Skin epidermis (tissue), 12 donors: ENCODE measurements around the gene SRGAP3.
"Not testable (repeated sequence)": the region's sequence is repeated elsewhere in the genome, so short reads cannot be mapped to it uniquely, and the experiment has no call there.

Source experiments
- H3K27ac ChIP-seq, 21 experiments: fragments of 200-600 bp; sonication (generic) in 11 of 21; one replicate each; pipeline ENCODE4 v1.5.0; 2020; ENCODE audit warnings: mild to moderate bottlenecking in 3 of 21, inconsistent platforms in 2 of 21, moderate library complexity in 2 of 21
- H3K4me3 ChIP-seq, 7 experiments: fragments of 200-600 bp; sonication (generic) in 2 of 7; one replicate each; pipeline ENCODE4 v1.5.0; 2020; ENCODE audit warnings: inconsistent platforms in 2 of 7, mild to moderate bottlenecking in 2 of 7, moderate library complexity in 1 of 7

Gene SRGAP3

DNA sequence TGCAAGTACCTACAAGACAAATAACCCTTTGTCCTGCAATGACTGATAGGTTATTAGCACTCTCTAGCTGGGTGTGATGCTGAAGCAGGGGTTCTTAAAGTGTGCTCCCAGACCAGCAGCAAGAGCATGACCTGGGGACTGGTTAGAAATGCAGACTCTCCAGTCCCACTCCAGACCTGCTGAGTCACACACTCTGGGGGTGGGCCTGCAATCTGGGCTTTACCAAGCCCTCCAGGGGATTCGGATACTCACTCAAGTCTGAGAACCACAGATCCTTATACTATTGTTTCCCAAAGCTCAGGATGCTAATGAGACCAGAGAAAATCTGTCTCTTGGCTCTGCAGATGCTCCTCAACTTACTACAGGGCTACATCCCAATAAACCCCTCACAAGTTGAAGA, 144.0 kb downstream of the SRGAP3 start:
- Histone ChIP-seq H3K4me3 (no peak overlapping the region), H3K27ac (no peak overlapping the region)

- Histone ChIP-seq H3K27ac (no peak overlapping the region), H3K4me3 (no peak overlapping the region)
Measured at GRCh38 chr3:9104121-9104520, 145.3 kb downstream of the SRGAP3 start.

GRCh38 chr3:9102240-9102981, 147.0 kb downstream of the SRGAP3 start:
- H3K4me3 ChIP-seq: no peak overlapping the region
- H3K27ac ChIP-seq: no peak overlapping the region

DNA sequence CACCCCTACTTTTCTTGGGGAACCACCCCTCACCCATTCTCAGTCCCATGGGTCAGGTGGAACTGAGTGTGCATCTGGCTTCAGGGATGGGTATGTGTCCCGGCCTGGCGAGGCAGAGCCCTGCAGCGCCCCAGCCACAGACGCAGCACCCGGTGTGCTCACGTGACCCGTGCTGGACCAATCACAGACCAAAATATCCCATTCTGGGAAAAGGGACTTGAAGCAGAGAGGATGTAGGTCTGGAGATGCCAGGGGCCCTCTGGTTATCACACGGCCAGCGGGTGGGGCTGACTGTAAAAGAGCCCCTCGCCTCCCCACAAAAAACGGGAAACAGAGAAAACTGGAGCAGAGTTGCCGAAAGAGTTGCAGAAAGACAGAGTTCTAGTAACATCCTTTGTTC, 148.2 kb downstream of the SRGAP3 start:
- H3K27ac ChIP-seq: no peak overlapping the region
- H3K4me3 ChIP-seq: no peak overlapping the region

GRCh38 chr3:9100513-9100894, 148.9 kb downstream of the SRGAP3 start:
- no peak overlapping the region for H3K4me3 ChIP-seq
- no peak overlapping the region for H3K27ac ChIP-seq

DNA sequence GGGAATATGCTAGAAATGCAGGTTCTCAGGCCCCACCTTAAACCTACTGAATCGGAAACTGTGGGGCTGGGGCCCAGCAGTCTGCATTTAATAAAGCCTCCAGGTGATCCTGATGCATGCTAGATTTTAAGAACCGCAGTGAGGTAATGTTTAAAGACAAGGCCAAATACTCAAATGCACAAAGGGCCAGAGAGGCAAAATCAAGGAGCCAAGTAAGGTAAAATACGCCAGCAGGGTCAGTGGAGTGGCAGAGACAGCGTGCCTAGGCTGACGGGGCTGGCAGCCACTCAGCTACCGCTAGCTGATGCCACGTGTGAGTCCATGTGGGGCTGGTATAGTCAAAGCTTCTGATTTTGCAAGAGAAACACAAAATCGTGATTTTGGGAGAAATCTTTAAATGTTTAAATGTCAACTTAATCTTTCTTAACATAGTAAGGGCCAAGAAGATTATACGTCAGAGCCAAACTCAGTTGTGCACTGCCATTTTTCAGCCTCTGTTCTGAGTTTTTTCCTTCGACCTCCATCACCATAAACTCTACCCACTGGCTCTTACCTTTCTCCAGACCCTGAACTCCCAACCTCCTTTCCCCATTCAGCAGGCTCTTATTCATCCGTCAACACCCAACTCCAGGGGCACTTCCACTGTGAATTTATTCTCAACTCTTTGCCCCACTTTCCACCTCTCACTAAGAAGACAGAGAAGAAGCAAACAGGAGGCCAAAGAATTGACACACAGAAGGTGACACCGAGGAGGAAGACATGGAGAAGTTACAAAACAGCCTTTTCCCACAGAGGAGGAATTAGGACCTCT, 149.5 kb downstream of the SRGAP3 start:
- Histone ChIP-seq H3K27ac (no peak overlapping the region), H3K4me3 (no peak overlapping the region)

GRCh38 chr3:9098716-9099675, 150.4 kb downstream of the SRGAP3 start:
- Histone ChIP-seq H3K27ac (no peak overlapping the region), H3K4me3 (no peak overlapping the region)

DNA sequence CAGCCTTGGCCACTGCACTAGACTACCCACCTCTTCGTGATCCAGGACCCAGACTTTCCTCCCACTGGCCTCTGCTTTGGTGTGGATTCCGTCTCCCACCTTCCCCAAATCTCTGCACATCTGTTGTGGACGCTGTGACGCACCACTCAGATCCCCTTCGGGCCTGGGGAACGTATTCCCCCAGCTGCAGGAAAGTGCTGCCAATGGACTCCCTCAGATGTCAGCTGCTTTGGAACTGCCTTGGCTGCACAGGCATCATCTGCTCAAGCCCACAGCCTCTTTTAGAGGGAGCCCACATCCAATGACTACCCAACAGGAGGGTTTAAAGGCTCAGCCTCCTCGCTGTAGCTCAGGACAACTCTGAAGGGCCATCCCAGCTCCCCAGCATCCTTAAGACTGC, 152.0 kb downstream of the SRGAP3 start:
- H3K4me3 ChIP-seq: no peak overlapping the region
- H3K27ac ChIP-seq: no peak overlapping the region

DNA sequence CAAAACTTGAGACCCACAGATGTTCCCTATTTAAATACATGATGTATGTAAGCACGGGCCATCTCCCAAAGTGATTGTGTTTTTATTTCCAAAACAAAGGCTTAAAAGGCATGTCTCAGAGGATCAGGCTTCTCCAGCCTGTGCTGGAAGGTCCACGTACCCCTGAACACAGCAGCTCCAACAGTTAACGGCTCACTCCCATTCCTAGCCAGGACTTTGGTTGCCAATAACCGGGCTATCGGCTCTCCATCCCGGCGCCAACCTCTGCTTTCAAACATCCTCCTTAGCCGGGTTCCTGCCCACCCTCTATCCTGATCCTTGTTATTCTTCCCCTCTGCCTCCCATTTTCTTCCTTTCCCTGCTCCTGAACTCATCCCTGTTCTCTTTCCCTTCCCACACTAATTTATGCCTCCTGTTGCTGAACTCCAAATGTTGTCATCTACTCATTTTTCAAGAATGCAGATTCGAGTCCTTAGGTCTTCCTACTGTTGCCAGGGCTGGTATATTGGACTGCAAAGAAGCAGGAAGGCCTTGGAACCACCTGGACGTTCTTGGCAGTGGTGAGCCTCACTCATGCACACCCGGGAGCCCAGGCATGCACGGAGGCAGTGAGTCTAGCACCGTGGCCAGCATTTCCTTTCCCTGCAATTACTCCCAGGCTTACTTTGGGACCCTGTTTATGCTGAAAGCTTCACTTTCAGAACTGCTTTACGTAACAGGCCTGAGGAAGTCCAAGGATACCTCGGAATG, 157.8 kb downstream of the SRGAP3 start:
- no peak overlapping the region for H3K4me3 ChIP-seq
- no peak overlapping the region for H3K27ac ChIP-seq

DNA sequence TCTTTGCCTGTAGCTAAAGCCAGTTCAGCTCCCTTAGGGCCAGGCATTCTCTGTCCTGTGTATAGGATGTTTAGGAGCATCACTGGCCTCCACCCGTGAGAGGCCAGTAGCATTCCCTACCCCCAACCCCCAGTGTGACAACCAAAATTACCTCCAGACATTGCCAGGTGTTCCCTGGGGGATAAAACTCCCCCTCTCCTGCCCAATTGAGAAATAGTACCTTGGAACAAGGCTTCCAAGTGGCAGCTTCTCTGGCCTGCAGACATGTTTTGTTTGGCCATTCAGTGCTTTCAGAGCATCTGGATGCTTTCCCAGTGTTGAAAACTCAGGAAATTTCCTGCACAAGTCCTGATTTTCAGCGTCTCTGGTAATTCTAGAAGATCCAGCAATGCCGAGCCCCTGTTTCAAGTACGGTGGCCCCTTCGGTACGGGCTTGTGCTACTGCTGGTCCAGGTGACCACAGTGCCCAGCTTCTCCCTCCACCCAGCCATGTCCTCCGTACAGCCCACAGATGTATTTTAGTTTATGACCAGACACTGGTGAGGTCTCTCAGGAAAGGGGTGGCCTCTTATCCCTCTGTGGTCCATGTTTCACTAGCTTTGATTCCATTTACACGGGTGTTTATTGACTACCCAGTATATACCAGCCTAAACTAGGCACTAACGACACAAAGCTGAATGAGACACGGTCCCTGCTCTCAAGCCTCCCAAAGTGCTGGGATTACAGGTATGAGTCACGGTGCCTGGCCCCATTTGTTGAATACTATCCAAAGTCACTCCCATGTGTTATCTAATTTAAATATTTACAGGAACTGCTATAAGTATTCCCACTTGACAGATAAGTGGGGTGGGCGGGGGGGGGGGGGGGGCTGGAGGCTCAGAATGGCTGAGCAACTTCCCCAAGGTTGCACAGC, 160.7 kb downstream of the SRGAP3 start:
- H3K27ac ChIP-seq: peak overlapping the region in 2 of 21 experiments; percentile 4 to 10
- no peak overlapping the region for H3K4me3 ChIP-seq

GRCh38 chr3:9087831-9088413, 161.5 kb downstream of the SRGAP3 start:
- no peak overlapping the region for H3K4me3 ChIP-seq
- peak overlapping the region in 2 of 21 experiments; percentile 4 to 10 for H3K27ac ChIP-seq

- H3K27ac ChIP-seq, H3K4me3 ChIP-seq: not testable (repeated sequence)
Measured at GRCh38 chr3:9085428-9085827, 164.0 kb downstream of the SRGAP3 start.

DNA sequence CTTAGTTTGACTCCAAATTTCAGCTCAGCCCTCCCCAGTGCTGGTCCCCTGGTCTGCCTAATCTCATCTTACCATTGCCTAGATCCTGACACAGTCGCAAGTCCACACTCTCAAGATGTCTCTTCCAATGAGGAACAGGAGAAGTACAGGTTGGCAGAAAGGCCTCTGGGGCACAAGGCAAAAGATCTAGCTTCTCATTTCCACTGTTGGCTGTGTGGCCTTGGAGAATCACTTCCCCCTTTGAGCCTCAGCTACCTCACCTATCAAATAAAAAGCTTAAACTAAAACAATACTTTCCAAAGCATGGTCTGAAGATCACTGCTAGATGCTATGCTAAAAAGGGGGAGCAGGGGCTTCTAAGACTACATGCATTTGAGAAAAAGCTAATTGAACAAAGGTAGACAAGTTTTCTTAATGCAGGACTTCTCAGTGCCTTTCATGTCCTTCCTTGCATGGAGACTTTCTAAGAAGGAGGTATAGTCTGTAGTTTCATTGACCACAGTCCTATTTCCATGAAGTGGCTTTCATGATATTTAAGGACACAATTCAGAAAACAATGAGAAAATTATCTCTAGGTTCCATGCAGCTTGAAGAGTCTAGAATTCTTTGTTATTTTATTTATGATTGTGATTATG, 168.1 kb downstream of the SRGAP3 start:
- H3K27ac ChIP-seq: no peak overlapping the region
- H3K4me3 ChIP-seq: no peak overlapping the region

- no peak overlapping the region for H3K4me3 ChIP-seq
Measured at GRCh38 chr3:9080163-9080562, 169.3 kb downstream of the SRGAP3 start.

DNA sequence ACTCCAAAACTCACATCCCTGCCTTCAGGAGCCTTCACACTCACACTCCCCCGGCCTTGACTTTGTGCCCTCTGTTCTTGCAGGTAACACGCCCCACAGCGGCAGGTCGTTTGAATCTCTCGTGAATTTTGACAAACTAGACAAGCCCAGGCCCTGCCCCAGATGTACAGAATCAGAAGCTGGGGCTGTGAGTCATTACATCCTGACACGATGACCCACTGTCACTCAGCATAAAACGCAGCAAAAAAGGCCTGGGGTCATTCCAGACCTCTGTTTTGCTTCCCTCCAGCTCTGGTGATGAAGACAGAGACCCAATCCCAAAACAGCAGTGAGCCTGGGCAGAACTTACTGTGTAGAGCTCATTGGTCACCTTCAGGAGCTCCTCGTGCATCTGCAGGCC, 169.8 kb downstream of the SRGAP3 start:
- H3K4me3 ChIP-seq: no peak overlapping the region
- no peak overlapping the region for H3K27ac ChIP-seq

More at GRCh38 chr3:9080163-9080562, 169.3 kb downstream of the SRGAP3 start:
- H3K27ac ChIP-seq: no peak overlapping the region

DNA sequence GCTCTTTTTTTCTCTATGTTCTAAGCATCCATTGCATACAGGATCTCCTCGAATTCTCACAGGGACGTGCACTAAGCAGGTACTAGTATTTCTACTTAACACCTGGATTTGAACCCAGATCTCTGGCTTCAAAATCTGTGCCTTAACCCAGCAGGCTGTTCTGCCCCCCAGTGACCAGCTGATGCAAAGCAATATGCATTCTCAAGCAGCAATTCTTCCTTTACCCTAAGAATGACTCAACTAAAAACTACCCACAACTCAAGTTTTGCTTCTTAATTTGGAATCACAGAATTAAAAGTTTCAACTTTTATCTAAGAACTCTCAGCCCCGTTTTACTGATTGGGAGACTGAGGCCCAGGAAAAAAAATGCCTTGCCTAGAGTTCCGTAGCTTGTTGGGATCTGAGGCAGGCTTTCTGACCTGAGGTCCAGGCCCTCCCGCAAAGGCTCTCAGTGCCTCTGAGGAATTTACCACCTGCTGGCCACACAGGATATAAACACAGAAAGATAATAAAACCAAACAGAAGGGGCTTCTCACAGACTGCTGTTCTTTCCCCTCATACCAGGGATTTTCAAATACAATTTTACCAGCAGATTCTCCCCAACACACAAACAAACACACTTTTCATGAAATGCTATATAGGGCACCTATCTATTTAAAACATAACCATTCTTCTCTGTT, 170.7 kb downstream of the SRGAP3 start:
- Histone ChIP-seq H3K27ac (no peak overlapping the region), H3K4me3 (no peak overlapping the region)

DNA sequence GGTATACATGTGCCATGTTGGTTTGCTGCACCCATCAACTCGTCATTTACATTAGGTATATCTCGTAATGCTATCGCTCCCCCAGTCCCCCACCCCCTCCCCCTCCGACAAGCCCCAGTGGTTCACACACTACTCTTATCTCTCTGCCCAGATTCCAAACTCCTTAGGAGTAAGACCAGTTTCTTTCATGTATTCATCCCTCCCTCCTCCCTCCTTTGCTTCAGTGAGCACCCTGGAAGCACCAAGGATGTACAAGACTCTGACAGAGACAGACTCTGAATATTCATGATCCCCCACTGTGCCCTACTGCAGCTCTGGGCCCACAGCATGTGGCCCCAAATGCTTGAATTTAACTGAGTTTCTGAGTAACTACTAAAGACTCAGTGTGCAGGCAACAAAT, 172.4 kb downstream of the SRGAP3 start:
- Histone ChIP-seq H3K4me3 (no peak overlapping the region), H3K27ac (no peak overlapping the region)
